LNCAP (cell line): ENCODE measurements around the gene RABGAP1L.

Experiments used
- TF ChIP-seq, protein P1 (sequence below): fragments of 450-650 bp; IDR thresholded peaks from 2 replicates; pipeline ENCODE4 v1.5.1; 2017; ENCODE audit warnings: mild to moderate bottlenecking

The RABGAP1L gene

DNA sequence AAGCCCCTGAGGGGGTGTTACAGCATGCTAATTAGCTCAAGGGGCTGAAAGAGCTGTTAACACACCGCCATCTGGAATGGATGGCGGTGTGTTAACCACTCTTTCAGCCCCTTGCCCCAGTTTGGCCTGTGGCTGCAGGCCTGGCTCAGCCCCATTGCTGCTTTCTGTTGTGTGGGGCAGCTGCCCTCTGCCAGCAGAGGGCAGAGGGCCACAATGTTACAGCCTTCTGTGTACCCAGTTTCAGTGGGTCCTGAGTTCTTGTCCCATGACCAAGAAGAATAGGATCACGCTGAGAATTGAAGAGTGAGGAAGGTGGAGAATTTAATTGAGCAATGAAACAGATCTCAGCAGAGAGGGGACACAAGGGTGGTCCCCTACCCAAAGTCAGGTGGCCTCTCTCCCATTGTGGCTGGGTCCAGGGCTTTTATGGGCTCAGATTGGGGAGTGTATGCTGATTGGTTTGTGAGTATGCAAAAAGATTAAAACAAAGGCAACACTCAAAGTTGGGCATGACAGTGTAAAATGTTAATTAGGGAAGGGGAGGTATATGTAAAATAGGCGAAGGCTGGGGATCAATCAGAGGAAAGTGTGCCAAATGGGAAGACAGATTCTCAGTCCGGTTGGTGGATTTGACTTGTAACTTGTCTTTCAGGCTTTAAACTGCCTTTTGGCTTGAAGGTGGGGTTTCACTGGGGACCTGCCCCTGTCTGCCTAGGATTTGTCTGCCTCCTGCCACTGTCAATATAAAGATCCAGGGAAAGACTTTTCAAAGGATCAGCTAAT lies 142.2 kb downstream of the RABGAP1L start:
- TF ChIP-seq, protein P1, sequence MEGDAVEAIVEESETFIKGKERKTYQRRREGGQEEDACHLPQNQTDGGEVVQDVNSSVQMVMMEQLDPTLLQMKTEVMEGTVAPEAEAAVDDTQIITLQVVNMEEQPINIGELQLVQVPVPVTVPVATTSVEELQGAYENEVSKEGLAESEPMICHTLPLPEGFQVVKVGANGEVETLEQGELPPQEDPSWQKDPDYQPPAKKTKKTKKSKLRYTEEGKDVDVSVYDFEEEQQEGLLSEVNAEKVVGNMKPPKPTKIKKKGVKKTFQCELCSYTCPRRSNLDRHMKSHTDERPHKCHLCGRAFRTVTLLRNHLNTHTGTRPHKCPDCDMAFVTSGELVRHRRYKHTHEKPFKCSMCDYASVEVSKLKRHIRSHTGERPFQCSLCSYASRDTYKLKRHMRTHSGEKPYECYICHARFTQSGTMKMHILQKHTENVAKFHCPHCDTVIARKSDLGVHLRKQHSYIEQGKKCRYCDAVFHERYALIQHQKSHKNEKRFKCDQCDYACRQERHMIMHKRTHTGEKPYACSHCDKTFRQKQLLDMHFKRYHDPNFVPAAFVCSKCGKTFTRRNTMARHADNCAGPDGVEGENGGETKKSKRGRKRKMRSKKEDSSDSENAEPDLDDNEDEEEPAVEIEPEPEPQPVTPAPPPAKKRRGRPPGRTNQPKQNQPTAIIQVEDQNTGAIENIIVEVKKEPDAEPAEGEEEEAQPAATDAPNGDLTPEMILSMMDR = no peak

DNA sequence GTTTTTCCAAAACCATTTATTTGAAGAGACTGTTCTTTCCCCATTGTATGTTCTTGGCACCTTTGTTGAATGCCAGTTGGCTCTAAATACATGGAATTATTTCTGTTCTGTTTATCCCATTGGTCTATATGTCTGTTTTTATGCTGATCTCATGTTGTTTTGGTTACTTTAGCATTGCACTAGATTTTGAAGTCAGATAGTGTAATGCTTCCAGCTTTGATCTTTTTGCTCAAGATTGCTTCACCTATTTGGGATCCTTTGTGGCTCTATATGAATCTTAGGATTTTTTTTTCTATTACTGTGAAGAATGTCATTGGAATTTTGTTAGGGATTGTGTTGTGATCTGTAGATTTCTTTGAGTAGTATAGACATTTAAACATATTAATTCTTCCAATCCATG lies 149.3 kb downstream of the RABGAP1L start:
- TF ChIP-seq, protein P1 = no peak

- TF ChIP-seq, protein P1 = no peak
Measured at GRCh38 chr1:174309490-174309889, 150.2 kb downstream of the RABGAP1L start.

- TF ChIP-seq, protein P1 = no peak
Measured at GRCh38 chr1:174314433-174314832, 155.1 kb downstream of the RABGAP1L start.

- TF ChIP-seq, protein P1 = no peak
Measured at GRCh38 chr1:174315239-174315638, 155.9 kb downstream of the RABGAP1L start.

DNA sequence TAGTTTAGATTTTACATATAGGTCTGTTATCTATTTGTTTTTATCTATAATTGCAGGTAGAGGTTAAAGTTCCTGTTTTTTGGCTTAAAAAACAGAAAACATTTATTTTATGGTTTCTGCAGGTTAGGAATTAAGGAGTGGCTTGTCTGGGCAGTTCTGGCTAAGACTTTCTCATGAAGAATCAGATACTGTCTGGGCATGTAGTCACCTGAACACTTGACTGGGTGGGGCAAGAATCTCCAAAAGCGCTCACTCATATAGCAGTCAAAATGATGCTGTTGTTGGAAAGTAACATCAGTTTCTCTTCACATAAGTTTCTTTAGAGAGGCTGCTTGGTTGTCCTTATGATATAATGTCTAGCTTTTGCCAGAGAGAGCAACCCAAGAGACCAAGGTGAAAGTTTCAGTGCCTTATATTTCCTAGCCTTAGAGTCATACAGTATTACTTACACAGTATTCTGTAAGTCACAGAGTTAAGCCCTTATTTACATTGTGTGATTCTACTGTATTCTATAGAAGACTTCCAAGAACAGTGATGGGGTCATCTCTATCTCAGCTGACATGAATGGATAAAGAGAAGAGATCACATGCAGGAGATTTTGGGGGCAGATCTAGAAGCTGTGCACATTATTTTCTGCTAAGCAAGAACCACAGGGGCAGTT lies 163.0 kb downstream of the RABGAP1L start:
- TF ChIP-seq, protein P1 = no peak

DNA sequence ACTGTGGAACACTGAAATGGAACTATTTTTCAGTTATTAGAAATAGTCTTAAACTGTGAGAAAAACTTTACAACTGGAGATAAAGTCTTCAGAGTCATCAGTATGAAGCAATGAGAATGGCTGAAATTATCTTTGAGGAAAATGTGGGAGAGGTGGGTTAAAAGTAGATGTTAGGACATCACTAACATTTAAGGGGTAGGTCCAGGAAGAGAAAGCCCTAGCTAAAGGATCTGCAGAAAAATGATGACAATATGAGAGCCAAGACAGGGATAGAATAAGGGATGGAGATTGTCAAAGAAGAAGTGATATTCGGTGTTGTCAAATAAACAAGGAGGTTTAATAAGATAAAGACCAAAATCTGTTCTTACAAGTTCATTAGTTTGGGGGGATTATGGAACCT lies 165.2 kb downstream of the RABGAP1L start:
- TF ChIP-seq, protein P1 = no peak
